RWPE2 (cell line): ENCODE data around the gene MKNK2.

Experiments used
- ATAC-seq: fragments of 200-7000 bp; cut with Tn5 transposase; 3 replicates; pipeline ENCODE4 v1.9.1; 2021; ENCODE audit warnings: low read depth
- DNase-seq: peaks from one replicate; pipeline ENCODE4 v3.0.0-alpha.2; 2020; ENCODE audit warnings: low spot score
- H3K27ac ChIP-seq: fragments of 450-650 bp; 2 replicates; pipeline ENCODE4 v1.5.1; 2017; ENCODE audit warnings: mild to moderate bottlenecking; ENCODE audit not compliant: poor library complexity, severe bottlenecking
- H3K27me3 ChIP-seq: fragments of 250-450 bp; sonication (Bioruptor Pico); 2 replicates; pipeline ENCODE4 v1.5.1; 2021; ENCODE audit warnings: mild to moderate bottlenecking, moderate library complexity; ENCODE audit not compliant: insufficient read depth, poor library complexity, severe bottlenecking
- H3K36me3 ChIP-seq: fragments of 250-450 bp; sonication (Bioruptor Pico); 2 replicates; pipeline ENCODE4 v1.5.1; 2020; ENCODE audit warnings: low read depth, mild to moderate bottlenecking, moderate library complexity
- H3K4me1 ChIP-seq: fragments of 250-450 bp; sonication (Bioruptor Pico); 2 replicates; pipeline ENCODE4 v1.5.1; 2021; ENCODE audit warnings: mild to moderate bottlenecking, moderate library complexity; ENCODE audit not compliant: insufficient read depth, poor library complexity, severe bottlenecking
- H3K4me3 ChIP-seq: fragments of 250-450 bp; sonication (Bioruptor Pico); 2 replicates; pipeline ENCODE4 v1.5.1; 2021; ENCODE audit warnings: mild to moderate bottlenecking, moderate library complexity; ENCODE audit not compliant: severe bottlenecking
- H3K9me3 ChIP-seq: fragments of 250-450 bp; sonication (Bioruptor Pico); 2 replicates; pipeline ENCODE4 v1.5.1; 2021; ENCODE audit warnings: mild to moderate bottlenecking, moderate library complexity; ENCODE audit not compliant: severe bottlenecking
- CTCF ChIP-seq: fragments of 450-650 bp; IDR thresholded peaks from one replicate; pipeline ENCODE4 v1.5.1; 2017; ENCODE audit warnings: mild to moderate bottlenecking, moderate library complexity; ENCODE audit not compliant: poor library complexity, severe bottlenecking

Gene MKNK2

GRCh38 chr19:2045501-2046045 lies 5.5 kb downstream of the MKNK2 start:
- Histone ChIP-seq H3K4me1 (peaks cover 46% of the 10 kb centered on the region), H3K27me3 (no peaks in the 10 kb centered on the region), H3K36me3 (peaks cover 95% of the 10 kb centered on the region), H3K4me3 (no peak overlapping the region), H3K9me3 (no peaks in the 10 kb centered on the region), H3K27ac (peak overlapping the region; percentile 83)
- TF ChIP-seq CTCF, result no peak
- DNase-seq (no peak), ATAC-seq (no peak)

- Histone ChIP-seq H3K4me1 (peaks cover 46% of the 10 kb centered on the region), H3K36me3 (peaks cover 95% of the 10 kb centered on the region), H3K9me3 (no peaks in the 10 kb centered on the region), H3K27me3 (no peaks in the 10 kb centered on the region), H3K4me3 (no peak overlapping the region), H3K27ac (peak overlapping the region; percentile 83)
- TF ChIP-seq CTCF, result no peak
- ATAC-seq (no peak), DNase-seq (no peak)
Observed at GRCh38 chr19:2044709-2045500, 6.1 kb downstream of the MKNK2 start.

GRCh38 chr19:2043961-2044708 lies 6.9 kb downstream of the MKNK2 start:
- Histone ChIP-seq H3K4me3 (no peak overlapping the region), H3K36me3 (peaks cover 95% of the 10 kb centered on the region), H3K27ac (peak overlapping the region; percentile 83), H3K27me3 (no peaks in the 10 kb centered on the region), H3K9me3 (no peaks in the 10 kb centered on the region), H3K4me1 (peaks cover 42% of the 10 kb centered on the region)
- no peak for DNase-seq
- no peak for ATAC-seq
- TF ChIP-seq CTCF, result no peak

- Histone ChIP-seq H3K4me3 (no peak overlapping the region), H3K27ac (peak overlapping the region; percentile 83), H3K36me3 (peaks cover 95% of the 10 kb centered on the region), H3K4me1 (peaks cover 37% of the 10 kb centered on the region), H3K9me3 (no peaks in the 10 kb centered on the region), H3K27me3 (no peaks in the 10 kb centered on the region)
- DNase-seq, result no peak
- no peak for TF ChIP-seq CTCF
- ATAC-seq, result peak; percentile 1; the same call in 1 of the 3 replicates
Observed at GRCh38 chr19:2043251-2043641, 7.8 kb downstream of the MKNK2 start.
